Glomerular endothelial cell (primary cell): Measurements from ENCODE around the gene HOXD3. TPM values are rescaled to one million over a fixed set of nuclear protein-coding genes. Genes with fewer than 3 reads are reported as not detected.

Source experiments
- DNase-seq: peaks from one replicate; pipeline ENCODE4 v3.0.0-alpha.2; 2011; ENCODE audit warnings: low read depth, low spot score; ENCODE audit errors: extremely low read depth
- total RNA-seq: library from RNA; depleted of rRNA; stranded (reverse); fragments of >200 nt; gene quantifications from 2 replicates; pipeline ENCODE4 v1.2.3, GENCODE V29; 2015

Gene HOXD3
- total RNA-seq, 1 donor from 2014 or later, result 7.2 TPM

- DNase-seq, result no peak
These were observed 18.0 kb downstream of the HOXD3 start for GRCh38 chr2:176174824-176175708.

GRCh38 chr2:176175709-176176607 is 18.9 kb downstream of the HOXD3 start:
- DNase-seq, result no peak

- DNase-seq, result no peak
These were observed 20.5 kb downstream of the HOXD3 start for GRCh38 chr2:176177580-176178037.

- no peak for DNase-seq
These were observed 21.1 kb downstream of the HOXD3 start for GRCh38 chr2:176178038-176178756.

GRCh38 chr2:176178757-176179295 is 21.7 kb downstream of the HOXD3 start:
- no peak for DNase-seq

- DNase-seq, result no peak
These were observed 24.4 kb downstream of the HOXD3 start for GRCh38 chr2:176181551-176181950.

- DNase-seq, result no peak
These were observed 25.6 kb downstream of the HOXD3 start for GRCh38 chr2:176182671-176183070.

GRCh38 chr2:176184749-176185148 is 27.6 kb downstream of the HOXD3 start:
- no peak for DNase-seq

GRCh38 chr2:176186024-176186423 is 28.9 kb downstream of the HOXD3 start:
- no peak for DNase-seq

- no peak for DNase-seq
These were observed 30.2 kb downstream of the HOXD3 start for GRCh38 chr2:176187200-176187898.

- no peak for DNase-seq
These were observed 31.0 kb downstream of the HOXD3 start, which contains the start of gene HOXD1 for GRCh38 chr2:176187899-176188773. Gene HOXD1 (plus strand): TSS chr2:176188668. CDS start chr2:176188802, 134 bp downstream.

GRCh38 chr2:176188774-176189680 is 31.9 kb downstream of the HOXD3 start:
- DNase-seq, result no peak

- no peak for DNase-seq
These were observed 32.9 kb downstream of the HOXD3 start for GRCh38 chr2:176189681-176190641.

GRCh38 chr2:176192351-176192750 is 35.2 kb downstream of the HOXD3 start:
- no peak for DNase-seq

- DNase-seq, result no peak
These were observed 35.9 kb downstream of the HOXD3 start for GRCh38 chr2:176193048-176193447.

- DNase-seq, result no peak
These were observed 42.8 kb downstream of the HOXD3 start for GRCh38 chr2:176199902-176200301.

GRCh38 chr2:176200971-176201370 is 43.9 kb downstream of the HOXD3 start:
- DNase-seq, result no peak
